IMR-90 (cell line): Measurements from ENCODE around the gene SFTPB. TPM values are rescaled to one million over a fixed set of nuclear protein-coding genes. Genes with fewer than 3 reads are reported as not detected.

Source experiments
- ATAC-seq: fragments of 200-7000 bp; cut with Tn5 transposase; 2 replicates; pipeline ENCODE4 v1.9.1; 2020; ENCODE audit warnings: low read depth, mild to moderate bottlenecking, moderate library complexity
- BruUV-seq: library from RNA; stranded (reverse); fragments of 400-500 nt; replicated peaks from 2 replicates; lab custom pipeline; 2021; lab: Mats Ljungman, UMichigan
- CTCF ChIA-PET: fragments of 300-600 bp; formaldehyde crosslinking; extraction: SDS; loops from one replicate; lab custom pipeline; 2021; ENCODE audit warnings: antibody characterized with exemption; lab: Yijun Ruan, JAX
- POLR2A ChIA-PET: fragments of 300-600 bp; sonication (Branson Sonifier 250); formaldehyde crosslinking; loops from one replicate; lab custom pipeline; 2022; ENCODE audit warnings: antibody characterized with exemption; ENCODE audit not compliant: unreplicated experiment; lab: Charles Lee
- DNase-seq: peaks from one replicate; pipeline ENCODE4 v3.0.0; 2013
- H2AFZ ChIP-seq: replicated peaks from 2 replicates; pipeline ENCODE3; 2013; ENCODE audit warnings: low read length, mild to moderate bottlenecking; ENCODE audit not compliant: poor library complexity
- H2AK5ac ChIP-seq: 2 replicates; pipeline ENCODE4 v1.6.1; 2013; ENCODE audit warnings: low read depth, low read length, inconsistent platforms
- H2AK9ac ChIP-seq: replicated peaks from 2 replicates; pipeline ENCODE3; 2013; ENCODE audit warnings: mild to moderate bottlenecking, low read depth, low read length, moderate library complexity; ENCODE audit not compliant: poor library complexity
- H2BK120ac ChIP-seq: 2 replicates; pipeline ENCODE4 v1.6.1; 2013; ENCODE audit warnings: low read depth, low read length, inconsistent platforms
- H2BK15ac ChIP-seq: 3 replicates; pipeline ENCODE4 v1.6.1; 2013; ENCODE audit warnings: low read depth, low read length, inconsistent platforms
- H2BK20ac ChIP-seq: 2 replicates; pipeline ENCODE4 v1.6.1; 2013; ENCODE audit warnings: low read depth, mild to moderate bottlenecking, inconsistent platforms, low read length, moderate library complexity
- H2BK5ac ChIP-seq: 2 replicates; pipeline ENCODE4 v1.6.1; 2013; ENCODE audit warnings: mild to moderate bottlenecking, low read depth, low read length, inconsistent platforms; ENCODE audit not compliant: poor library complexity, severe bottlenecking
- H3K14ac ChIP-seq: replicated peaks from 2 replicates; pipeline ENCODE4 v1.6.1; 2013; ENCODE audit warnings: low read depth, low read length, inconsistent platforms
- H3K18ac ChIP-seq: 2 replicates; pipeline ENCODE4 v1.6.1; 2013; ENCODE audit warnings: low read depth, low read length, control low read depth
- H3K23ac ChIP-seq: 2 replicates; pipeline ENCODE4 v1.6.1; 2013; ENCODE audit warnings: low read depth, low read length, inconsistent platforms
- H3K27ac ChIP-seq: 2 replicates; pipeline ENCODE4 v1.5.1; 2013; ENCODE audit warnings: mild to moderate bottlenecking, control low read depth, low read length; ENCODE audit not compliant: insufficient read depth
- H3K27me3 ChIP-seq: 2 replicates; pipeline ENCODE4 v1.6.1; 2013; ENCODE audit warnings: low read length; ENCODE audit not compliant: control insufficient read depth, insufficient read depth
- H3K36me3 ChIP-seq: 2 replicates; pipeline ENCODE4 v1.6.1; 2013; ENCODE audit warnings: low read length, mixed read lengths; ENCODE audit not compliant: control insufficient read depth, insufficient read depth
- H3K4ac ChIP-seq: 2 replicates; pipeline ENCODE4 v1.6.1; 2013; ENCODE audit warnings: low read depth, low read length, inconsistent platforms
- H3K4me1 ChIP-seq: 2 replicates; pipeline ENCODE4 v1.6.1; 2013; ENCODE audit warnings: low read length, mixed read lengths; ENCODE audit not compliant: control insufficient read depth, insufficient read depth
- H3K4me2 ChIP-seq: 2 replicates; pipeline ENCODE4 v1.6.1; 2013; ENCODE audit warnings: low read depth, mild to moderate bottlenecking, control low read depth, low read length, moderate library complexity
- H3K4me3 ChIP-seq: 2 replicates; pipeline ENCODE4 v1.5.1; 2013; ENCODE audit warnings: low read depth, mild to moderate bottlenecking, control low read depth, low read length, moderate library complexity; ENCODE audit not compliant: insufficient read depth
- H3K56ac ChIP-seq: 2 replicates; pipeline ENCODE4 v1.6.1; 2013; ENCODE audit warnings: low read length, inconsistent platforms; ENCODE audit not compliant: insufficient read depth; ENCODE audit errors: extremely low read depth
- H3K79me1 ChIP-seq, 2 experiments: 2 replicates each; pipeline ENCODE4 v1.6.1; 2013; ENCODE audit warnings: low read length in 2 of 2, inconsistent platforms in 1 of 2, low read depth in 1 of 2
- H3K9ac ChIP-seq: 2 replicates; pipeline ENCODE4 v1.6.1; 2013; ENCODE audit warnings: low read depth, low read length, control low read depth
- H3K9me1 ChIP-seq: 2 replicates; pipeline ENCODE4 v1.6.1; 2013; ENCODE audit warnings: low read length, inconsistent platforms; ENCODE audit not compliant: insufficient read depth
- H3K9me3 ChIP-seq: 2 replicates; pipeline ENCODE4 v1.6.1; 2013; ENCODE audit warnings: low read length; ENCODE audit not compliant: control insufficient read depth, insufficient read depth
- H4K20me1 ChIP-seq: 2 replicates; pipeline ENCODE4 v1.6.1; 2013; ENCODE audit warnings: low read length, inconsistent platforms; ENCODE audit not compliant: insufficient read depth
- H4K5ac ChIP-seq: 2 replicates; pipeline ENCODE4 v1.6.1; 2013; ENCODE audit warnings: mild to moderate bottlenecking, low read depth, low read length, control low read depth
- H4K8ac ChIP-seq, 2 experiments: 2 replicates each; pipeline ENCODE4 v1.6.1; 2013; ENCODE audit warnings: low read depth in 2 of 2, low read length in 2 of 2, control low read depth in 1 of 2, inconsistent platforms in 1 of 2
- H4K91ac ChIP-seq: 2 replicates; pipeline ENCODE4 v1.6.1; 2013; ENCODE audit warnings: low read depth, low read length, inconsistent platforms; ENCODE audit not compliant: insufficient read depth
- BHLHE40 ChIP-seq: fragments of 150-350 bp; IDR thresholded peaks from 2 replicates; pipeline ENCODE4 v1.6.1; 2016; ENCODE audit warnings: mild to moderate bottlenecking, low read depth, low read length
- CEBPB ChIP-seq: IDR thresholded peaks from 2 replicates; pipeline ENCODE4 v1.6.1; 2012; ENCODE audit warnings: low read depth, low read length, improper control_type of control experiment
- CHD1 ChIP-seq: IDR thresholded peaks from 2 replicates; pipeline ENCODE4 v1.6.1; 2012; ENCODE audit warnings: low read depth, low read length, improper control_type of control experiment
- CTCF ChIP-seq: conservative IDR thresholded peaks from 2 replicates; pipeline ENCODE4 v1.5.1; 2012; ENCODE audit warnings: mild to moderate bottlenecking, low read depth, low read length, improper control_type of control experiment
- ELK1 ChIP-seq: fragments of 150-350 bp; IDR thresholded peaks from 2 replicates; pipeline ENCODE4 v1.6.1; 2016; ENCODE audit warnings: low read depth, mild to moderate bottlenecking, low read length, moderate library complexity, borderline replicate concordance
- FOS ChIP-seq: fragments of 150-350 bp; IDR thresholded peaks from 2 replicates; pipeline ENCODE4 v1.6.1; 2016; ENCODE audit warnings: low read depth, low read length
- MAFK ChIP-seq: IDR thresholded peaks from 2 replicates; pipeline ENCODE4 v1.6.1; 2012; ENCODE audit warnings: low read depth, low read length, improper control_type of control experiment
- MXI1 ChIP-seq: IDR thresholded peaks from 2 replicates; pipeline ENCODE4 v1.6.1; 2012; ENCODE audit warnings: low read depth, mild to moderate bottlenecking, low read length, moderate library complexity, borderline replicate concordance
- NFE2L2 ChIP-seq: fragments of 150-350 bp; IDR thresholded peaks from 2 replicates; pipeline ENCODE4 v1.6.1; 2016; ENCODE audit warnings: low read depth, mild to moderate bottlenecking, low read length
- RCOR1 ChIP-seq: IDR thresholded peaks from 2 replicates; pipeline ENCODE4 v1.6.1; 2012; ENCODE audit warnings: mild to moderate bottlenecking, low read length, improper control_type of control experiment; ENCODE audit not compliant: insufficient replicate concordance
- RFX5 ChIP-seq: IDR thresholded peaks from 2 replicates; pipeline ENCODE4 v1.8.0; 2012; ENCODE audit warnings: low read depth, mild to moderate bottlenecking, low read length, moderate library complexity
- SMC3 ChIP-seq: fragments of 150-350 bp; IDR thresholded peaks from 2 replicates; pipeline ENCODE4 v1.6.1; 2016; ENCODE audit warnings: low read depth, mild to moderate bottlenecking, antibody characterized with exemption, low read length, moderate library complexity
- WGBS, 2 experiments: methylation state at CpG; one replicate each; pipeline versions ENCODE4 v1.1.5 to v1.1.7; 2013; ENCODE audit warnings: missing lambda C conversion rate in 2 of 2; ENCODE audit not compliant: insufficient read length in 1 of 2; ENCODE audit errors: extremely low coverage in 2 of 2; 5-methylcytosine and 5-hydroxymethylcytosine counted together
- dilution Hi-C: fragments of 300-500 bp; cut with HindIII; formaldehyde crosslinking; loops from one replicate; pipeline ENCODE4 v1.14.3; 2018; ENCODE audit warnings: low sequenced_read_pairs; ENCODE audit not compliant: unreplicated experiment
- in situ Hi-C: fragments of 300-500 bp; cut with MboI; formaldehyde crosslinking; loops from 3 replicates; pipeline ENCODE4 v1.14.3; 2019; ENCODE audit warnings: low sequenced_read_pairs, inconsistent platforms, mixed read lengths
- intact Hi-C: fragments of 100-400 bp; cut with micrococcal nuclease; formaldehyde crosslinking; loops from 2 replicates; pipeline ENCODE4 v1.10.0; 2022
- polyA plus RNA-seq, 3 experiments: library from polyadenylated mRNA; depleted of rRNA; stranded (reverse); fragments of >200 nt; gene quantifications; 2 replicates each; pipeline ENCODE4 v1.2.3, GENCODE V29; 2012; ENCODE audit warnings: low replicate concordance in 1 of 3
- total RNA-seq: library from RNA; depleted of rRNA; stranded (reverse); fragments of >200 nt; gene quantifications from 2 replicates; pipeline ENCODE4 v1.2.3, GENCODE V29; 2012

Gene SFTPB
- total and polyA plus RNA-seq, 2 of the 4 experiments (the other 2 are of a cell fraction) = not detected

DNA sequence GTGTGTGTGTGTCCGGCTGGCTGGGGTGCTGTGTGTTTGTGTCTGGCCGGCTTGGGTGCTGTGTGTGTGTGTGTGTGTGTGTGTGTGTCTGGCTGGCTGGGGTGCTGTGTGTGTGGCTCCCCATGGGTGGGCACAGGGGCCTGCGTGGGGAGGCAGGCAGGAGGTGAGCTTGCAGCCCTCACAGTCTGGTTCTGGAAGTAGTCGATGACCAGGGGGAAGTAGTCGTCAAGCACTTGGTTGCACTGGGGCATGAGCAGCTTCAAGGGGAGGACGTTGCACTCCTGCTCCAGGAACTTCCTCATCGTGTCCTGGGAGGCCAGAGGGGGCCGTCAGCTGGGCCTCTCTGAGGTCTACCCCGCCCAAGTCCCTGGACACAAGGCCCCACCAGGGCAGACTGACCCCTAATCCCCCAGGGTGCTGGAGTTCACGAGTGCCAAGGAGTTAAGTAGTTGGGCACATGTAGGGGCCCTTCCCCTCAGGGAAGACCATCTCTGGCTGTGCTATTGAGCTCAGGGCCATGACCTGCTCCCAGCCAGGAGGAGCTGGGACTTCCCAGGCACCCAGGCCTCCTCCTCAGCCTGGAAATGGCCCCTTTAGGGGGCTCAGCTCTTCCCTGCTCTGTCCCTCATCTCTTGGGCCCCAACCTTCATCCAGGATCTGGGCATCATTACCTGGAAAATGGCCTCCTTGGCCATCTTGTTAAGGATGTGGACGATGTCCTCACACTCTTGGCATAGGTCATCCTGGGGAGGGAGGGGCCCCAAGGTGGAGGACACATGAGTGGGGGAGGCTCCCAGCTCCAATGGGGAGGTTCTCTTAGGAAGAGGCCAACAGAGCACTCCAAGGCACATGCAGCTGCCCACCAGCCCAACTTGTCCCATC, 1.3 kb downstream of the SFTPB start:
- WGBS, 2 experiments = 57% methylated on average over 1 of the region's 11 CpGs; no CpG with 5 or more reads in 1 of the 2 experiments
- dilution Hi-C loops = no loop called here

More for the DNA sequence above, 1.3 kb downstream of the SFTPB start:
- DNase-seq (no peak), ATAC-seq (no peak)
- BruUV-seq = no TSS peak
- Histone ChIP-seq H2BK15ac (no peak overlapping the region), H3K4me2 (no peak overlapping the region), H4K20me1 (no peaks in the 10 kb centered on the region), H3K79me1 (no peaks in the 10 kb centered on the region), H3K9me3 (no peaks in the 10 kb centered on the region), H3K4me3 (no peak overlapping the region), H3K4ac (no peak overlapping the region), H2AFZ (no peak overlapping the region), H4K91ac (no peak overlapping the region), H3K27ac (no peak overlapping the region), H3K9me1 (peaks cover 13% of the 10 kb centered on the region; the same call in 1 of the 2 replicates), H4K5ac (no peak overlapping the region), H2AK5ac (no peak overlapping the region), H3K27me3 (0 out of 2 replicates have a peak, but pooled peaks cover 3% of the 10 kb centered on the region), H3K14ac (no peak overlapping the region), H3K56ac (no peak overlapping the region), H2AK9ac (no peak overlapping the region), H3K9ac (no peak overlapping the region), H3K36me3 (no peaks in the 10 kb centered on the region), H3K18ac (no peak overlapping the region), H4K8ac (no peak overlapping the region), H3K4me1 (peaks cover 6% of the 10 kb centered on the region), H3K23ac (no peak overlapping the region), H2BK120ac (no peak overlapping the region), H2BK20ac (no peak overlapping the region), H2BK5ac (no peak overlapping the region)
- ChIA-PET CTCF (no interaction called here), POLR2A (no interaction called here)
- TF ChIP-seq SMC3 (no peak), MAFK (no peak), NFE2L2 (no peak), CEBPB (no peak), FOS (no peak), MXI1 (no peak), RFX5 (no peak), ELK1 (no peak), CHD1 (no peak), BHLHE40 (no peak), CTCF (no peak), RCOR1 (no peak)
- in situ Hi-C loops = no loop called here
- intact Hi-C loops = no loop called here
